Loucy (cell line): ENCODE measurements around the gene CPLANE2.
"Not testable (repeated sequence)": the region's sequence is repeated elsewhere in the genome, so short reads cannot be mapped to it uniquely, and the experiment has no call there.

Experiments
- H2AFZ ChIP-seq: fragments of 200-600 bp; sonication (generic); 2 replicates; pipeline ENCODE4 v1.6.0; 2016; ENCODE audit warnings: antibody characterized with exemption, mild to moderate bottlenecking, low read length, moderate library complexity
- H3F3A ChIP-seq: fragments of 200-600 bp; 2 replicates; pipeline ENCODE4 v1.6.0; 2016; ENCODE audit warnings: antibody characterized with exemption, low read depth, mild to moderate bottlenecking
- H3K27me3 ChIP-seq: fragments of 200-600 bp; sonication (generic); 2 replicates; pipeline ENCODE4 v1.6.1; 2014; ENCODE audit warnings: low read length, mild to moderate bottlenecking; ENCODE audit not compliant: insufficient read depth, poor library complexity, severe bottlenecking
- H3K36me3 ChIP-seq: fragments of 200-600 bp; sonication (generic); 2 replicates; pipeline ENCODE4 v1.6.1; 2016; ENCODE audit warnings: low read length; ENCODE audit not compliant: insufficient read depth
- H3K4me1 ChIP-seq: fragments of 200-600 bp; sonication (generic); 2 replicates; pipeline ENCODE4 v1.5.1; 2014; ENCODE audit warnings: low read length, mild to moderate bottlenecking; ENCODE audit not compliant: insufficient read depth, poor library complexity, severe bottlenecking
- H3K4me2 ChIP-seq: fragments of 200-600 bp; sonication (generic); 2 replicates; pipeline ENCODE4 v1.6.0; 2014; ENCODE audit warnings: antibody characterized with exemption, low read length, low read depth, mild to moderate bottlenecking; ENCODE audit not compliant: poor library complexity, severe bottlenecking
- H3K4me3 ChIP-seq: fragments of 200-600 bp; sonication (generic); 2 replicates; pipeline ENCODE4 v1.5.1; 2014; ENCODE audit warnings: low read length, mild to moderate bottlenecking, mixed read lengths; ENCODE audit not compliant: poor library complexity, severe bottlenecking
- H3K79me2 ChIP-seq: fragments of 200-600 bp; sonication (generic); 2 replicates; pipeline ENCODE4 v1.6.1; 2014; ENCODE audit warnings: low read length; ENCODE audit not compliant: insufficient read depth
- H3K9ac ChIP-seq: fragments of 200-600 bp; sonication (generic); 2 replicates; pipeline ENCODE4 v1.6.0; 2014; ENCODE audit warnings: mild to moderate bottlenecking, low read depth, low read length, moderate library complexity; ENCODE audit not compliant: poor library complexity, severe bottlenecking
- H3K9me2 ChIP-seq: fragments of 200-600 bp; sonication (generic); replicated peaks from 2 replicates; pipeline ENCODE4 v1.6.1; 2016; ENCODE audit warnings: low read depth, low read length, mixed read lengths
- H3K9me3 ChIP-seq: fragments of 200-600 bp; sonication (generic); 2 replicates; pipeline ENCODE4 v1.6.1; 2014; ENCODE audit warnings: mild to moderate bottlenecking, antibody characterized with exemption, low read length, low read depth; ENCODE audit not compliant: insufficient read depth
- H4K20me1 ChIP-seq: fragments of 200-600 bp; sonication (generic); 2 replicates; pipeline ENCODE4 v1.6.0; 2014; ENCODE audit warnings: antibody characterized with exemption, low read length, mild to moderate bottlenecking; ENCODE audit not compliant: insufficient read depth, poor library complexity, severe bottlenecking
- EZH2phosphoT487 ChIP-seq: fragments of 200-600 bp; IDR thresholded peaks from 2 replicates; pipeline ENCODE4 v1.6.1; 2018; ENCODE audit warnings: antibody characterized with exemption, mild to moderate bottlenecking, moderate library complexity, borderline replicate concordance
- TF ChIP-seq, protein P1 (sequence below): fragments of 200-600 bp; sonication (generic); conservative IDR thresholded peaks from 2 replicates; pipeline ENCODE4 v1.5.1; 2014; ENCODE audit warnings: mild to moderate bottlenecking, antibody characterized with exemption, low read length

The CPLANE2 gene

DNA sequence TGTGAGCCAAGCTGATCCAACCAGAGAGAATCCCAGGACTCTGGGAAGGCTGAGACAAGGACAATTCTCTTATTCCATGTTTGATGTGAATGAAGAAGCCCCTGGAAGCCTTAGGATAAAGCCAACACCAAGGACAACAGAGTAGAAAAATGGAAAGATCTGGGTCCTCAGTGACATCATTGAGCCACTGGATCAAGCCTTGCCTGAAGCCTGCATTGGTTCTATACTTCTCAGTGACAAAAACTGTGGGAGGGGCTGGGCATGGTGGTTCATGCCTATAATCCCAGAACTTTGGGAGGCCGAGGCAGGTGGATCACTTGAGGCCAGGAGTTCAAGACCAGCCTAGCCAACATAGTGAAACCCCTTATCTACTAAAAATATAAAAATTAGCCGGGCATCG, 40.1 kb downstream of the CPLANE2 start:
- TF ChIP-seq, protein P1, sequence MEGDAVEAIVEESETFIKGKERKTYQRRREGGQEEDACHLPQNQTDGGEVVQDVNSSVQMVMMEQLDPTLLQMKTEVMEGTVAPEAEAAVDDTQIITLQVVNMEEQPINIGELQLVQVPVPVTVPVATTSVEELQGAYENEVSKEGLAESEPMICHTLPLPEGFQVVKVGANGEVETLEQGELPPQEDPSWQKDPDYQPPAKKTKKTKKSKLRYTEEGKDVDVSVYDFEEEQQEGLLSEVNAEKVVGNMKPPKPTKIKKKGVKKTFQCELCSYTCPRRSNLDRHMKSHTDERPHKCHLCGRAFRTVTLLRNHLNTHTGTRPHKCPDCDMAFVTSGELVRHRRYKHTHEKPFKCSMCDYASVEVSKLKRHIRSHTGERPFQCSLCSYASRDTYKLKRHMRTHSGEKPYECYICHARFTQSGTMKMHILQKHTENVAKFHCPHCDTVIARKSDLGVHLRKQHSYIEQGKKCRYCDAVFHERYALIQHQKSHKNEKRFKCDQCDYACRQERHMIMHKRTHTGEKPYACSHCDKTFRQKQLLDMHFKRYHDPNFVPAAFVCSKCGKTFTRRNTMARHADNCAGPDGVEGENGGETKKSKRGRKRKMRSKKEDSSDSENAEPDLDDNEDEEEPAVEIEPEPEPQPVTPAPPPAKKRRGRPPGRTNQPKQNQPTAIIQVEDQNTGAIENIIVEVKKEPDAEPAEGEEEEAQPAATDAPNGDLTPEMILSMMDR: no peak
- TF ChIP-seq EZH2phosphoT487: no peak
- H3K4me1 ChIP-seq: no peaks in the 10 kb centered on the region
- no peak overlapping the region for H3K4me2 ChIP-seq
- H2AFZ ChIP-seq: no peak overlapping the region
- no peaks in the 10 kb centered on the region for H3F3A ChIP-seq
- H3K79me2 ChIP-seq: no peaks in the 10 kb centered on the region
- H3K9me2 ChIP-seq: no peaks in the 10 kb centered on the region
- H3K4me3 ChIP-seq: no peak overlapping the region
- H3K27me3 ChIP-seq: no peaks in the 10 kb centered on the region
- no peaks in the 10 kb centered on the region for H3K36me3 ChIP-seq
- no peaks in the 10 kb centered on the region for H4K20me1 ChIP-seq
- no peaks in the 10 kb centered on the region for H3K9me3 ChIP-seq
- H3K9ac ChIP-seq: no peak overlapping the region

DNA sequence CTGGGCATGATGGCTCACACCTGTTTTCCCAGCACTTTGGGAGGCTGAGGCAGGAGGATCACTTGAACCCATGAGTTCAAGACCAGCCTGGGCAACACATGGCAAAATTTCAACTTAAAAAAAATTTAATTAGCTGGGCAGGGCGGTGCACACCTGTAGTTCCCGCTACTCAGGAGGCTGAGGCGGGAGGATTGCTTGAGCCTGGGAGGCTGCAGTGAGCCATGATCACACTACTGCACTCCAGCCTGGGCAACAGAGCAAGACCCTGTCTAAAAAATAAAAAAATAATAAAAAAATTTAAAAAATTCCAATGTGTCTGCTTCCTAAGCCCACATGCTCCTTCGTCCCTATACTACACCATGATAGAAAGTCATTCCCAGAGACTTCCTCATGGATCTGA, 40.8 kb downstream of the CPLANE2 start:
- not testable (repeated sequence) for H3K9ac ChIP-seq, H4K20me1 ChIP-seq, H3K9me2 ChIP-seq, H3K36me3 ChIP-seq, H3K4me1 ChIP-seq, H2AFZ ChIP-seq, H3K79me2 ChIP-seq, H3K27me3 ChIP-seq, H3K9me3 ChIP-seq, H3F3A ChIP-seq, H3K4me3 ChIP-seq, H3K4me2 ChIP-seq

DNA sequence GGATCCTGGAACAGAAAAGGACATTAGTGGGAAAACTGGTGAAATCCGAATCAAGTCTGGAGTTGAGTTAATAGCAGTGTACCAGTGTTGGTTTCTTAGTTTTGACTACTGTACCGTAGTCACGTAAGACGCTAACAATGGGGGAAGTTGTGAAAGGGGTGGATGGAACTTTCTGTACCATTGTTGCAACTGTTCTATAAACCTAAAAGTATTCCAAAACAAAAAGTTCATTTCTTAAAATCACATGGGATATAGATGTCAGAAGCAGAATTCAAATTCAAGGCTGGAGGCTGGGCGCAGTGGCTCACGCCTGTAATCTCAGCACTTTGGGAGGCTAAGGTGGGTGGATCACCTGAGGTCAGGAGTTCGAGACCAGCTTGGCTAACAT, 41.5 kb downstream of the CPLANE2 start:
- Histone ChIP-seq H3K9me3 (no peaks in the 10 kb centered on the region), H3K9me2 (no peaks in the 10 kb centered on the region), H4K20me1 (no peaks in the 10 kb centered on the region), H3F3A (no peaks in the 10 kb centered on the region), H3K4me3 (no peak overlapping the region), H3K4me1 (no peaks in the 10 kb centered on the region), H3K79me2 (no peaks in the 10 kb centered on the region), H3K27me3 (no peaks in the 10 kb centered on the region), H2AFZ (no peak overlapping the region), H3K36me3 (no peaks in the 10 kb centered on the region), H3K9ac (no peak overlapping the region), H3K4me2 (no peak overlapping the region)
- no peak for TF ChIP-seq EZH2phosphoT487
- TF ChIP-seq, protein P1: no peak

DNA sequence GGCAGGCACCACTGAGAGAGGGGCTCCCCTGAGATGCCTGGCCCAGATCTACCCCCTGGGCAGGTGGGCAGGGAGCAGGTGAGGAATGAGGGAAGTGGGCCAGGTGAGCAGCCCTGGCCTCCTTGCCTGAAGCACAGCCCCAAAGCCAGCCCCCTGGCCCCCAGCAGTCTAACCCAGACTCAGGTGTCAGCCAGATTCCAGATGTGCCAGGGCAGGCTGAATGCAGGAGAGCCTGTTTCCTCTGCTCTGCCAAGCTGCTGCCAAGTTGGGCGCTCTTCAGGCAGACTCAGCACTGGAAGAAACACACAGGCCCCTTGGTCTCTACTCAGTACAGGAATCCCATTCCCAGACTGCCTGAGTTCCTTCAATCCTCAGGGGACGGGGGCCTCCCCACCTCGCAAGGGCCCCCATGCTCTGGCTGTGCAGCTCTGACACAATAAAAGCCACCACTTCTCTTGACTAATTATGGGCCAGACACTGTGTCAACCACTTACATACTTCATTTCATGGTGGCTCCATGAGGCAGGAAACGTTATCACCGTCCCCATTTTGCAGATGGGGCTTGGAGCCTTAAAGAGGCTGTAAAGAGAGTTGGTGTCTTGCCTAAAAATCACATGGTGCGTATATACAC, 45.0 kb downstream of the CPLANE2 start:
- no peak for TF ChIP-seq EZH2phosphoT487
- TF ChIP-seq, protein P1: no peak
- Histone ChIP-seq H3K36me3 (no peaks in the 10 kb centered on the region), H2AFZ (no peak overlapping the region), H4K20me1 (no peaks in the 10 kb centered on the region), H3K27me3 (no peaks in the 10 kb centered on the region), H3K9me2 (no peaks in the 10 kb centered on the region), H3K4me3 (no peak overlapping the region), H3K79me2 (no peaks in the 10 kb centered on the region), H3K9ac (no peak overlapping the region), H3K9me3 (no peaks in the 10 kb centered on the region), H3K4me2 (no peak overlapping the region), H3K4me1 (no peaks in the 10 kb centered on the region), H3F3A (no peaks in the 10 kb centered on the region)
